HS-5 (cell line): Measurements from ENCODE around the gene MIOX.

ENCODE experiments used
- DNase-seq: peaks from one replicate; pipeline ENCODE4 v3.0.0-alpha.2; 2012; ENCODE audit warnings: low read depth

Gene MIOX

DNA sequence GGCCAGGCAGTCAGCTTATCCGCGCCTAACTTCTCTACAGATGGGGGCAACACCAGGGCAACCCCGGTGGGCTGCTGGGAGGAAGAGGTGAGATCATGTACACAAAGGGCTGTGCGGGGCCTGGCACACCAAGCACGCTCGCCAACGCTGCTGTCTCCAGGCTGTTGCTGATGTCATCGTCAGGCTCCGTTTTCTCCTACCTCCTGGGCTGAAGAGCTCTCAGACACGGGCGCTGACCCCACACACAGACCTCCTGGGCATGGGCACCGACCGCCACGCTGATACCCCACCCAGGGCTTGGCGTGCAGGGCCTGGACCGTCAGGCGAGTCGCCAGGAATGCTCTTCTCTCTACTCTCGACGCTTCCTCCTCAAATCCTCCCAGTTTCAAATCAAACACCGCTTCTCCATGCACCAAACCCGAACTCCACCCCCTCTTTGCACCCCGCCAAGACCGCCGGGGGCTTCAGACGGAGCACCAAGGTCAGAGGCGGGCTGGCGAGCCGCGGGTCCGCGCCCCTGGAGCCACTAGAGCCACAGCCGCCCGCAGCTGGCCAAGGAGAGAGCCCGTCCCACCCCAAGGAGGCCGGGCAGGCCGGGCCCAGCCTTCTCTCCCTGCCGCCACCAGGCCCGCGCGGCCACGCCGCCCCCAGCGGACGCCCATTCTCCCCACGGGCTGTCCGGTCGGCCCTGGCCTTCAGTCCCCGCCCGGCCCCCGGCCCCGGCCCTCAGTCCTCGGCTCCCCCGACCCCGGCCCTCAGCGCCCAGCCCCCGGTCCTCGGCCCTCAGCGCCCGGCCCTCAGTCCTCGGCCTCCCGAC, 12.6 kb upstream of the MIOX start:
- no peak for DNase-seq

DNA sequence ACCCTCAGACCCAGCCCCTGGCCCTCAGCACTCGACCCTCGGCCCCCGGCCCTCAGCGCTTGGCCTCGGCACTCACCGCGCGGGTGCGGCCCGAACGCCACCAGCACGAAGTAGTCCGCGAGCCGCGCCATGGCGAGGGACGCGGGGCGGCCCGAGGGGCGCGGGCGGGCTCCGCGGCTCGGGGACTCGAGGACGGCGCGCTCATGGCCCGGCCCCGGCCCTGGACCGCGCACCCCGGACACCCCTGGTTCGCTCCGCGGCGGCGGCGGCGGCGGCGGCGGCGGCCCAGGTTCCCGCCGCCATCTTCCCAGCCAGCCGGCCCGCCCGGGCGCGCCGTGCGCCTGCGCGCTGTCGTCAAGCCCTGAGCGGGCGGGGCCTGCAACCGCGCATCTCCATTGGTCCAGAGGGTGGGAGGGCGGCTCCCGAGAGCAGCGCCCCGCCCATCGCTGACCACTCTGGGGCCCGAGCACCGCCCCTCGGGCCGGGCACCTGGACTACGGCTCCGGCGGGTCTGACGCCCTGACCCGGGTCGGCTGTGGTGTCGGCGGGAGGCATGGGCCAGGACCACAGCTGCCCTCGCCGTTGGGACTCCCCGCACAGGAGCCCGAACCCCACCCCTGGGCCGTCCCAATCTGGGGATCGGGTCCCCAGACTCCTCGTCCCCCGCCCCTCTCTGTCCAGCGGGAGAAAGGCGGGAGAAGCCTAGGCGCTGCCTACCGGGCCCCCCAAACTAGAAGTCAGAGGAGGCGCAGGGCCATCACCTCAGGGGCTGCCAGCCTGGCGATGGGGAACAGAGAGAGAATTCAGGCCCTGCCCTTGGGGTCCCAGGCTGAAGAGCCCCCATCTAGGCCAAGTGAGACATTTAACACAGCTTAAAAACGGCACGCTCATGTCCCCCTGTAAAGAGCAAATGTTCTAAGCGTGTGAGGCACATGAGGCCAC, 11.7 kb upstream of the MIOX start, which contains the start of gene SBF1:
Gene SBF1 (minus strand): TSS at position 326 of the 942 bp plus-strand sequence. CDS start 195 bp downstream, at position 131.
- peak; percentile 48 for DNase-seq

DNA sequence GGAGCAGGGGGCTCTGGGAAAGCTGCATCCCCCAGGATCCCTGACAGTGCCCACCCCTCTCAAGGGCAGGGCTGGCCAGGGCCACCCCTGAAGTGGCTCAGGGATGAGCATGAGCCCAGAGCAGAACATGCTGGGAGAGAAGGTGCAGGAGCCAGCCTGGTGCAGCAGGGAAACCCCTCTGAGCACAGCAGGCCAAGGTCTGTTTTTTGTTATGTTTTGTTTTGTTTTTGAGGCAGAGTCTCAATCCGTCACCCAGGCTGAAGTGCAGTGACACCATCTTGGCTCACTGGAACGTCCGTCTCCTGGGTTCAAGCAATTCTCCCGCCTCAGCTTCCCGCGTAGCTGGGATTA, 11.0 kb upstream of the MIOX start:
- DNase-seq, result no peak

- DNase-seq, result no peak
These were observed 9.8 kb upstream of the MIOX start for GRCh38 chr22:50476868-50477267.

DNA sequence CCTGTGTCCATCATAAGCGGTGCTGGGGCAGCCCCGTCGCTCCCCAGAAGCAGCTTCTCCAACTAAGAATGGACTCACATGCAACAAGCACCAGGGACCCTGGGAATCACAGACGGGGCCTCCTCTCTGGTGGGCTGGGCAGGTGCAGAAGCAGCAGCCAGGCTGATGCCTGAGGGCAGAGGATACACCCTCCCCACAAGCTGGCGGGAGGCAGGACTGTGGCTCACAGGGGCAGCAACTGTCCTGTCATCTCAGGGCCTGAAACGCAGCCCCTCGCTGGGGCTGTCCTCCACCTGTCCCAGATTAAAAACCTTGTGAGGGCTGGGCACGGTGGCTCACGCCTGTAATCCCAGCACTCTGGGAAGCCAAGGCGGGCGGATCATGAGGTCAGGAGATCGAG, 8.7 kb upstream of the MIOX start:
- no peak for DNase-seq

DNA sequence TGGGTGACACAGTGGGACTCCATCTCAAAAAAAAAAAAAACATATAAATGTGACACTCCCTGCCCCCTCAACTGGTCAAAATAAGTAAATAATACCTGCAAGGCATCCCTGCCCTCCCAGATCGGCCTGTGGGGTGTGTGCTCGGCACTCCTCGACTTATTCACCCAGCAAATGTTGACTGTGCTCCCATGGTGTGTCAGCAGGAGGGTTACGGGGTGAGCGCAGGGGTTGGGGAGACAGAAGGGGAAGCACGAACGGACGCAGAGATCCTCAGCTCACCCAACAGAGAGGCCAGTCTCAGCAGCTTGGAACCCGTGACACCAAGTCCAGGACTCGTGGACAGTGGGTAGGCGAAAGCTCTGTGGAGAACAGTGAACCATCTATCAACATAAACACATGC, 6.9 kb upstream of the MIOX start:
- DNase-seq, result no peak

DNA sequence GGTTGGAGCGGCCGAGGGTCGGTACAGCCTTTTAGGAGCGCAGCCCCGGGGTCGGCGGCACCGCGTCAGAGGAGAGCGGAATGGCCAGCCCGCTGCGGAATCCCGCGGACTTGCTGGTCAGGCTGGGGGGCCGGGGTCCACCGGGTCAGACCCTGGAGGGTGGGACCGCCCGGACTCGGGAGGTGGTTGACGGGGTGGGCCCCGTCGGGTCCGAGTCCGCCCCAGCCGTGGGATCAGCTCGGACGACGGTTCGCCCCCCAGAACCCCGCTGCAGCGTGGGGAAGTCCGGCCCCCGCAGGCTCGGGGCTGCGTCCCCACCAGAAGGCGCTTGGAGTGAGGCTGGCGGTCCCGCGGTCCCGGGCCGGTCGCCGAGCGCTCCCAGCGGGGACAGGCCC, 5.6 kb upstream of the MIOX start:
- DNase-seq, result no peak

- no peak for DNase-seq
These were observed 5.1 kb upstream of the MIOX start, which contains the start of gene ADM2 for GRCh38 chr22:50481440-50482106. Gene ADM2, plus strand, starts transcription at chr22:50481543. Its CDS starts 305 bp downstream, at chr22:50481848.

DNA sequence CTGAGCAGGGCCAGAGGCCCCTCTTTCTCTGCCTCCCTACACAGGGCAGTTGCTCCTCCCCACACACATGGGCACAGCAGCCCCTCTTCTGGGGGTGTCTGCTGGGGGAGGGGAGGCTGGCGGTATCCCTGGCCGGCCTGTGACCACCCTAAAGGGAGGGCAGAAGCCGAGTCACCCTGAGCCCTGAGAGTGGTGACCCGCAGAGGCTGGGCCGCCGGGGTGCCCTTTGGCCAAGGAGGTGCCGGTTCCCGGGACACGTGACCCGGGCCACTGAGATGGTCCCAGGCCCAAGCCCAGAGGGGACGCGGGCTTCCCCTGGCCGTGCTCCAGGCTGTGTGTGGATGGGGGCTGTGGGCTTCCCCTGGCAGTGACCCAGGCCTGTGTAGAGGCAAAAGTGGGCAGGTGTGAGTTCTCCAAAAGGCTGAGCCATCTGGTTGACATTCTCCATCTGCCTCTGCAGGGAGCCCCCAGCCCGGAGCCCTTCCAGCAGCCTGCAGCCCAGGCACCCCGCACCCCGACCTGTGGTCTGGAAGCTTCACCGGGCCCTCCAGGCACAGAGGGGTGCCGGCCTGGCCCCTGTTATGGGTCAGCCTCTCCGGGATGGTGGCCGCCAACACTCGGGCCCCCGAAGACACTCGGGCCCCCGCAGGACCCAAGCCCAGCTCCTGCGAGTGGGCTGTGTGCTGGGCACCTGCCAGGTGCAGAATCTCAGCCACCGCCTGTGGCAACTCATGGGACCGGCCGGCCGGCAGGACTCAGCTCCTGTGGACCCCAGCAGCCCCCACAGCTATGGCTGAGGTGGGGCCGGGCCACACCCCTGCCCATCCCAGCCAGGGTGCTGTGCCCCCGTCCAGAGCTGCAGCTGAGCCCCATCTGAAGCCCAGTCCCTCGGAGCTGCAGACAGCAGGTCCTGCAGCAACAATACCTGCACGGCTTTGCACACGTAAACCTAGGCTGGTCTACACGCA, 4.3 kb upstream of the MIOX start:
- DNase-seq, result no peak

DNA sequence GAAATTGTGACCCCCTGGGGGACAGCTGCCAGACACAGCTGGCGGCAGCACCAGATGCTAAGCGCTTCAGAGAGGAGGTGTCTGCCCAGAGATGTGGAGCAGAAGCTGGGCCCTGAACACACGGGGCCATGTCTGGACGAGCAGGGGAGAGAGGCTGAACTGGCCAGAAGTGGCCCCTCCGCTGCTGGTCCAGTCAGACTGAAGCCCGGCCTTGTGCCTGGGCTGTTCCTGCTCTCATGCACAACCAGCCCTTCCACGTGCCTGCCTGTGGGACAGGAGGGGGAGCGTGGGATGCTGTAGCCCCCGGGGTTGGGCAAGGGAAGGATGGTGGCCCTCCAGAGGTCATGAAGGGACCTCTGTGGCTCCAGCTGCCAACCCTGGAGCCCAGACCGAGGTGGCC, 3.6 kb upstream of the MIOX start:
- no peak for DNase-seq

DNA sequence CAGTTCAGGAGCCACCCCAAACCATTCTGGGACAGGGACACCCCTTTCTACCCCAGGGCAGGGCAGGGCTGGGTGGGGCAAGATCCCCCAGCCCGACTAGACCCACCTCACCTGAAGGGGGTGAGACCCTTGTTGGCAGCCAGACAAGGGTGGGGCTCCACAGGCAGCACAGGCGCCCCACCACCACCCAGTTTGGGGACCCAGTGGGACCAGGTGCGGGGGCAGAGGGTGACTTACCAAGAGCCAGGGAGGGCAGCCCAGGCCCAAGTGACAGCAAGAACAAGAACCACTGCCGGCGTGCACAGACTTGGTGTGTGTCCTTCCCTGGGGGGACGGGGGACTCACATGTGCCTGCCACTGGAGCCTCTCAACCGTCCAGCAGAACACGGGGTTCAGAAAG, 3.1 kb upstream of the MIOX start:
- no peak for DNase-seq

- DNase-seq, result no peak
These were observed 2.4 kb upstream of the MIOX start for GRCh38 chr22:50483977-50484853.

GRCh38 chr22:50485221-50486131, 1.2 kb upstream of the MIOX start:
- no peak for DNase-seq

DNA sequence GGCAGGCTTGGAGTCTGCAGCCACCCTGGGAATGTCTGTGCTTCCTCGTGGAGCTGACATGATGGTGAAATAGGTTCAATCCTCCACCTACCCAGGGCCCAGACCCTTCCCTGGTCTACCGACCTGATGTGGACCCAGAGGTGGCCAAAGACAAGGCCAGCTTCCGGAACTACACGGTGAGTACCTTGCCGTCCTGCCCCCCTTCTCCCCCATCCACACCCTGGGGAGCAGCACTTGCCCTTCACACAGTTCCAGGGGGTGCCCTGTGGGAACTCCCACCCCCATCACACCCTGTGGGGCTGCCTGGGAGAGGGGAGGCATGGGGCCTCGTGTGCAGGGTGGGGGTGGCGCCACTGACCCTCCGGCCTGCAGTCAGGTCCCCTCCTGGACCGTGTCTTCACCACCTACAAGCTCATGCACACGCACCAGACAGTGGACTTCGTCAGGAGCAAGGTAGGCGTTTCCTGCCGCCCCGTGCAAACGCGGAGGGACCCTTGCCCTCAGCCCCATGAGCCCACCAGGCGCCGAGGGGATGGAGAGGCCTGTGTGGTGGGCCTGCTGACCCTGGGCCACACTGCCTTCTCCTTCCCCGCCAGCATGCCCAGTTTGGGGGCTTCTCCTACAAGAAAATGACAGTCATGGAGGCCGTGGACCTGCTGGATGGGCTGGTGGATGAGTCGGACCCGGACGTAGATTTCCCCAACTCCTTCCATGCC, 789 bp downstream of the MIOX start:
- DNase-seq, result no peak

DNA sequence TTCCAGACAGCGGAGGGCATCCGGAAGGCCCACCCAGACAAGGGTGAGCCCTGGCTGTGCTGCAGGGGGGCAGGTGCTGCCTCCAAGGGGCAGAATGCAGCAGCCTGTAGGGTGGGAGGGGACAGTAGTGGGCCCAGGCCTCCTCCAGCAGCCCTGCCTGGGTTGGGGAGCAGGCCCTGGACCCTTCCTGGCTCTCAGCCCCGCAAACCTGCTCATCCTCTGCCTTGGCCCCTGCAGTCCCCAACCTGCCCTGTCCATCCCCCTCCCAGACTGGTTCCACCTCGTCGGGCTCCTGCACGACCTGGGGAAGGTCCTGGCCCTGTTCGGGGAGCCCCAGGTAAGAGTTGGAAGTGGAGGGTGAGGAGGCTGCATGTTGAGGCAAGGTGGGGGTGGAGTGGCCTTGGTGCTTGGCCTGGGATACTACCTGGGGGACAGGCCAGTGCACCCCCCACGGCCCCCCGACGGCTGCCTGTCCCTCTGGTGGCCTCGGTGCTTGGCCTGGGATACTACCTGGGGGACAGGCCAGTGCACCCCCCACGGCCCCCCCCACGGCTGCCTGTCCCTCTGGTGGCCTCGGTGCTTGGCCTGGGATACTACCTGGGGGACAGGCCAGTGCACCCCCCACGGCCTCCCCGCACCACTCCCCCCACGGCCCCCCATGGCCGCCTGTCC, 1.5 kb downstream of the MIOX start:
- DNase-seq, result no peak

- DNase-seq, result no peak
These were observed 2.2 kb downstream of the MIOX start for GRCh38 chr22:50488886-50489285.

GRCh38 chr22:50489363-50490243, 2.9 kb downstream of the MIOX start:
- DNase-seq, result no peak
